Neuron (in vitro differentiated cells): ENCODE measurements around the gene FOXP1.

ENCODE experiments used
- H2AFZ ChIP-seq: one replicate; pipeline ENCODE4 v1.6.1; 2013; ENCODE audit warnings: low read depth, mild to moderate bottlenecking, inconsistent platforms, low read length, moderate library complexity
- H3K27me3 ChIP-seq: one replicate; pipeline ENCODE4 v1.6.1; 2013; ENCODE audit warnings: low read length; ENCODE audit not compliant: insufficient read depth
- H3K36me3 ChIP-seq: one replicate; pipeline ENCODE4 v1.6.1; 2013; ENCODE audit warnings: low read length; ENCODE audit not compliant: insufficient read depth
- H3K4me1 ChIP-seq: one replicate; pipeline ENCODE4 v1.6.1; 2013; ENCODE audit warnings: low read length; ENCODE audit not compliant: insufficient read depth
- H3K4me3 ChIP-seq: 2 replicates; pipeline ENCODE4 v1.5.1; 2013; ENCODE audit warnings: mild to moderate bottlenecking, low read length, moderate library complexity
- H3K9me3 ChIP-seq: one replicate; pipeline ENCODE4 v1.6.1; 2013; ENCODE audit warnings: low read length

FOXP1 gene

GRCh38 chr3:71369701-71370391 is 213.7 kb downstream of the FOXP1 start:
- Histone ChIP-seq H3K27me3 (no peaks in the 10 kb centered on the region), H3K4me3 (no peak overlapping the region), H3K4me1 (peaks cover 24% of the 10 kb centered on the region), H3K9me3 (no peaks in the 10 kb centered on the region), H3K36me3 (no peaks in the 10 kb centered on the region), H2AFZ (no peak overlapping the region)

DNA sequence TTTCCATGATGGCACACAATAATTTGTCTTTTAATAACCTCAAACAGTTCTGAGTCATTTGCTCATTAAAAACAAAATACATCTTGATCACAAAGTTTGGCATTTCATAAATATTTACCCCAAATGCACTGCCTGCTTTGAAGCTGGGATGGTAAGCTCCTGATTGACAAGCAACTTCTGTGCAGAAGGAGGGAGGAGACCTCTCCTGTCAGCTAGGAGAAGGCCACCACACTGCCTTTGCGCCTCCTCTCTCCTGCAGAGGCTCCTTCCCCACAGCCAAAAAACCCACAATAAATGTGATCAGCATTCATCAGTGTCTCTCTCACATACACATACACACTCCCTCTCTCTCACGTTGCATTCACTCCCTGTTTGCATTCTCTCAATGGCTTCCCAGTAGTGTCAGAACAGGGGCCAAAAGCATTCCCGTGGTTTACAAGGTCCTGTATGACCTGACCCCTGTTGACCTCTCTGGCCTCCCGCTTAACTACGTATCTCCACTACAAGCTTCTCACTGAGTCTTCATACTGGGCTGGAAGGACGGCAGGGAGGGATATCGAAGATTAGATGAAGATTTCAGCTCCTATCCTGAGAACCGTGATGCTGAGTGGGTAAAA is 216.4 kb downstream of the FOXP1 start:
- H3K9me3 ChIP-seq = no peaks in the 10 kb centered on the region
- no peaks in the 10 kb centered on the region for H3K27me3 ChIP-seq
- H3K4me1 ChIP-seq = peaks cover 14% of the 10 kb centered on the region
- no peak overlapping the region for H3K4me3 ChIP-seq
- no peak overlapping the region for H2AFZ ChIP-seq
- no peaks in the 10 kb centered on the region for H3K36me3 ChIP-seq

DNA sequence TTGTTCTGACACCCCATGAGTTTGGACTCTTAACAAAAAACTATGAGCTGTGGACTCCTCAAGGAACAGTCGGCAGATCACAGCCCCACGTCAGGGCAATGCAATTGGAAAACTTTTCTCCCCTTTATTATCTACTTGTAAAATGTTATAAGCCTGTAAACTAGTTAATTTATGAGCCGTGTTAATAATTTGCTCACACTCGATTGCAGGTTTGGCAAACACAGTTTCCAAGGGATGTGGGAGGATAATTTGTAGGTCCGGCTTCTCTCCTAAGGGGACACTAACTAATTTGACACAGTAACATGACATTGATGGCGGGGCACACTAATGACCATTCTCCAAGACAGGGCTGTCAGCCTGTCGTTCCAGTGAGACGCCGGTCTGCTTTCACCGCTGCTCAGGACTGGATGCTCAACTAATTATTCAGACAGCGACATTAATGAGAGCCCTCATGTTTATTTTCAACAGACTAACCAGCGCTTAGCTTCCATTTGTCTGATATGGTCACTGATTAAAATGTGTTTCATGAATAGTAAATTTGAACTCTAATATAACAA is 222.1 kb downstream of the FOXP1 start:
- Histone ChIP-seq H3K36me3 (no peaks in the 10 kb centered on the region), H3K27me3 (no peaks in the 10 kb centered on the region), H3K9me3 (no peaks in the 10 kb centered on the region), H2AFZ (no peak overlapping the region), H3K4me3 (no peak overlapping the region), H3K4me1 (peaks cover 14% of the 10 kb centered on the region)

DNA sequence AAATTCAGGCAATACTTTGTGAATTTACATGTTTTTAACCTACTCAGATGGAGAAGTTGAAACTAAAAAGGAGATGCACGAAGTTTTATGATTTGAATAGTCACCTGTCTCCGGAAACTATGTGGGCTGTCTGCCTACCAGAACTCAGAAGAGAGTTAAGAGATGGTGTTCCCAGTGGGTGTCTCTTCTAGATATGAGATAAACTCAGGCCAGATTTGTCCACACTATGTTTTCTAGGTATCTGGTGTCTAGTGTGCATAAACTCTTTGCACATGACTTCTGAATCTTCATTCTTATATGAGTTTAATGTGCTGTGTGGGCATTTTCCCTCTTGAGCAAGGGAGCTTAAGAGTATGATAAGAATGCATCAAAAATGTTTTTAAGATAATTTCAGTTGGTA is 222.8 kb downstream of the FOXP1 start:
- Histone ChIP-seq H3K36me3 (no peaks in the 10 kb centered on the region), H3K27me3 (no peaks in the 10 kb centered on the region), H2AFZ (no peak overlapping the region), H3K4me1 (peaks cover 10% of the 10 kb centered on the region), H3K4me3 (no peak overlapping the region), H3K9me3 (no peaks in the 10 kb centered on the region)

- H3K4me1 ChIP-seq = peaks cover 10% of the 10 kb centered on the region
- no peaks in the 10 kb centered on the region for H3K27me3 ChIP-seq
- no peak overlapping the region for H2AFZ ChIP-seq
- H3K9me3 ChIP-seq = no peaks in the 10 kb centered on the region
- H3K36me3 ChIP-seq = no peaks in the 10 kb centered on the region
- no peak overlapping the region for H3K4me3 ChIP-seq
Measured at GRCh38 chr3:71360180-71360579, 223.3 kb downstream of the FOXP1 start.

DNA sequence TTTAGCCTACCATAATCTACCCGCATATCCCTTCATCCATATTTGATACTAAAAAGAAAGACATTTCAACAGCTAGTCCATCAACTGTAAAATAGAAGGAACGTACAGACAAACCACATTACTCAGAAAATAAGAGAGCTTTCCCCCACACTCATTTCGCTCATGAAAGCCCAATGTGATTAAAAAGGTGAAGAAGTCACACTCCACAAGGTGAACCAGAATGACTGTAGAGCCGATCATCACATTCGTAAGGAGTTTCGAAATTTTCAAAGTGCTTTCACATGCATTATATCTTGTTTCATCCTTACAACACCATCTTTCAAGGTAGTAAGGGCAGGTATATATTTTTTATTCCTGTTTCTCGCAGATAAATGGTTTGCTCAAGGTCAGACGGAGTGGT is 225.3 kb downstream of the FOXP1 start:
- Histone ChIP-seq H3K4me3 (no peak overlapping the region), H3K9me3 (no peaks in the 10 kb centered on the region), H2AFZ (no peak overlapping the region), H3K27me3 (no peaks in the 10 kb centered on the region), H3K36me3 (no peaks in the 10 kb centered on the region), H3K4me1 (peaks cover 10% of the 10 kb centered on the region)

GRCh38 chr3:71356265-71356664 is 227.3 kb downstream of the FOXP1 start:
- Histone ChIP-seq H3K27me3 (no peaks in the 10 kb centered on the region), H3K4me3 (no peak overlapping the region), H3K36me3 (no peaks in the 10 kb centered on the region), H3K4me1 (peaks cover 6% of the 10 kb centered on the region), H2AFZ (no peak overlapping the region), H3K9me3 (no peaks in the 10 kb centered on the region)

GRCh38 chr3:71355862-71356261 is 227.7 kb downstream of the FOXP1 start:
- H3K4me1 ChIP-seq = peaks cover 6% of the 10 kb centered on the region
- no peaks in the 10 kb centered on the region for H3K9me3 ChIP-seq
- no peaks in the 10 kb centered on the region for H3K27me3 ChIP-seq
- no peak overlapping the region for H3K4me3 ChIP-seq
- no peaks in the 10 kb centered on the region for H3K36me3 ChIP-seq
- H2AFZ ChIP-seq = no peak overlapping the region

DNA sequence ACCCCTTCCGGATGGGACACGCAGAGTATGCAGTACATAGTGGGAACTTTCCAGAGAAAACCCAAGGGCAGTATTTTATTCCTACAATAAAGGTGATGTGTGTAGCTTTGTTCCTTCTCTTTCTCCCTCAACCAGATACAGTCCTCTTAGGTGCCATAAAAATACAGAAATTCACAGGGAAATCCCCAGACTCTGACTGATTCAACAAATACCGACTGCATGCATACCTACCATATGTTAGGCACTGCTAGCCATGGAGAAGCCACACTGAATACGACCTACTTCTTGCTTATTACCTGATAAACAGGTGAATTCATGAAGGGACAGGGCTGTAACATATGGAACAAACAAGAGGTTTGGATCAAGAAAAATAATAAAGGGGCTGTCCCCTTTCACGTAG is 228.5 kb downstream of the FOXP1 start:
- H3K4me1 ChIP-seq = peaks cover 6% of the 10 kb centered on the region
- no peaks in the 10 kb centered on the region for H3K36me3 ChIP-seq
- H2AFZ ChIP-seq = no peak overlapping the region
- no peak overlapping the region for H3K4me3 ChIP-seq
- H3K27me3 ChIP-seq = no peaks in the 10 kb centered on the region
- H3K9me3 ChIP-seq = no peaks in the 10 kb centered on the region

- H3K27me3 ChIP-seq = no peaks in the 10 kb centered on the region
- H3K9me3 ChIP-seq = no peaks in the 10 kb centered on the region
- no peak overlapping the region for H2AFZ ChIP-seq
- H3K36me3 ChIP-seq = no peaks in the 10 kb centered on the region
- H3K4me1 ChIP-seq = no peaks in the 10 kb centered on the region
- H3K4me3 ChIP-seq = no peak overlapping the region
Measured at GRCh38 chr3:71351403-71352149, 232.0 kb downstream of the FOXP1 start.

- H3K27me3 ChIP-seq = no peaks in the 10 kb centered on the region
- H3K4me3 ChIP-seq = no peak overlapping the region
- H3K36me3 ChIP-seq = no peaks in the 10 kb centered on the region
- H3K4me1 ChIP-seq = no peaks in the 10 kb centered on the region
- H3K9me3 ChIP-seq = no peaks in the 10 kb centered on the region
- no peak overlapping the region for H2AFZ ChIP-seq
Measured at GRCh38 chr3:71350998-71351397, 232.5 kb downstream of the FOXP1 start.

DNA sequence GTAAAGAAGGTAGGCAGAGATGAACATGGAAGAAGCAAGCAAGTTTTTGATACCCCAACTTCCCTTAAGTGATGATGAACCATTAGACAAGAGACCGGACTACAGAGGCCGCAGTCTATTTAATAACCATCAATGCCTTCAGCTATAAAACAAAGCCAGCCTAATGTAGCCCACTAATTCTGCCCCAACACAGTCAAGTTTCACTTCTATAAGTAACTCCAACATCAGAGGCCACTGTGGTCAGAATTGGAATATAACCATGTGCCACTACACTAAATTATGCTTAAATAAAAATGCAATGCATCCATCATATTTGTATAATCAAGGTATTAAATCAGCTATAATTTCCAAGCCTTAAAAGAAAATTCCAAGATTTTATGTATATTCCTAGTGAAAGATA is 234.7 kb downstream of the FOXP1 start:
- Histone ChIP-seq H3K4me1 (no peaks in the 10 kb centered on the region), H3K27me3 (no peaks in the 10 kb centered on the region), H3K36me3 (no peaks in the 10 kb centered on the region)

DNA sequence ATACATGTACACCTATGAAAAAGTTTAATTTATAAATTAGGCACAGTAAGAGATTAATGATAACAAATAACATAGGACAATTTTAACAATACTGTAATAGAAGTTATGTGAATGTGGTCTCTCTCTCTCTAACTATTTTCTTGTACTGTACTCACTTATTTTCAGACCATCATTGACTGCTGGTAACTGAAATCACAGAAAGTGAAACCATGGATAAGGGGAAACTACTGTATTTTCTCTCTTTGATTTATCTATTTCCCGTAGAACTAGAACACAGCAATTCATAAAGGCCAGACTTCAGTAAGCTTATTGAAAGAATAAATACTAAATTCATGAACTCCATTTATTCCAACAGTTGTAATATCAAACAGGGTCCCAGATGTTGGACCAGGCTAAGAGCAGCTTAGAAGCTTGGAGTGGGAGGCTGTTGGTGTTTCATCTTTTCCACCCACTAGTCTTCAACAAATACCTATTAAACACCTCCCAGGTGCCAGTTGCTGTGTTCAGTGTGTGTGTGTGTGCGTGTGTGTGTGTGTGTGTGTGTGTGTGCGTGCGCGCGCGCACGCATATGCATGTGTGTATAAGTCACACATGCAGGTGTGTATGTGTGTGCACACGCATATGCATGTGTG is 235.4 kb downstream of the FOXP1 start:
- Histone ChIP-seq H3K36me3 (no peaks in the 10 kb centered on the region), H2AFZ (no peak overlapping the region), H3K4me3 (no peak overlapping the region), H3K27me3 (no peaks in the 10 kb centered on the region), H3K9me3 (no peaks in the 10 kb centered on the region), H3K4me1 (no peaks in the 10 kb centered on the region)

More for the DNA sequence above, 234.7 kb downstream of the FOXP1 start:
- Histone ChIP-seq H3K9me3 (no peaks in the 10 kb centered on the region), H3K4me3 (no peak overlapping the region), H2AFZ (no peak overlapping the region)
